ENCODE data around the gene RNF114. TPM values are rescaled to one million over a fixed set of nuclear protein-coding genes. Genes with fewer than 3 reads are reported as not detected.

RNF114 gene
- total RNA-seq, 1 experiment from 2014 or later, result 88.1 TPM

DNA sequence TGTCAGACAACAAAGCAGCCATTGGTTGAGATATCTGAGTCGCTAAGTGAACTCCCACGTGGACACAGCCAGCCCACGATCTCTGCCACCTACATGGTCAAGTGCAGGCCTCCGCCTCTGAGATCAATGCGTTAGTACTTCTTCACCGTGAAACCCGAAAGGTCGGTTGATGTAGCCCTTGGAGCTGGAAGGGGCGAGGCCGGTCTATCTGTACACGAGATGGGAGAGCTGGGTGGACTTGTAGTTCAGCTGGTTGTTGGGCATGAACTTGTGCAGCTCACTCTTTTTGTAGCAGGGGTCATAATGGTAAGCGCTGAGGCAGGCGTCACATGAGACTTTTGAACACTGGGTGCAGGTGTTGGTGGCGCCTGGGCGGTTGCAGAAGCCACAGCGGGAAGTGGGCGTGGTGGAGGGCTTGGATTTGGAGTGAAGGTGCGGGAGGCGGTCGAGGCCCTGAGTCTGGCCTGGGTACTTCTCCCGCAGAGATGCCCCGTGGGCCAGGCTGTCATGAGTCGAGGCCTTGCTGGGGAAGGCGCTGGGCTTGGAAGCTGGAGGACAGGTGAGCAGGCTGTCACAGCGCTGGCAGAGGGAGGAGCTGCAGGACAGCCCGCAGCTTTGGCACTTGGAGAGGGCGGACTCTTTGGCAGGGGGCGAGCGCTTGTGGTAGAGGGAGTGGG, 30.6 kb upstream of the RNF114 start:
- H3K4me3 Mint-ChIP-seq, result no peak overlapping the region
- TF ChIP-seq ZNF423 (CRISPR knock-in tag; IDR thresholded peaks at IDR 0.05) (no peak), SOX15 (CRISPR knock-in tag; IDR thresholded peaks at IDR 0.05) (no peak), EMX1 (CRISPR knock-in tag; IDR thresholded peaks at IDR 0.05) (no peak), ZNF121 (CRISPR knock-in tag; IDR thresholded peaks at IDR 0.05) (no peak), NFE2L1 (CRISPR knock-in tag; IDR thresholded peaks at IDR 0.05) (no peak), ZNF396 (CRISPR knock-in tag; IDR thresholded peaks at IDR 0.05; ENCODE audit: borderline replicate concordance) (no peak), ZNF138 (CRISPR knock-in tag; conservative IDR thresholded peaks at IDR 0.05) (no peak), TCF7 (CRISPR knock-in tag; IDR thresholded peaks at IDR 0.05; ENCODE audit: low read depth) (no peak), OVOL2 (CRISPR knock-in tag; IDR thresholded peaks at IDR 0.05; ENCODE audit: borderline replicate concordance) (no peak)
- TF ChIP-seq, protein P1, sequence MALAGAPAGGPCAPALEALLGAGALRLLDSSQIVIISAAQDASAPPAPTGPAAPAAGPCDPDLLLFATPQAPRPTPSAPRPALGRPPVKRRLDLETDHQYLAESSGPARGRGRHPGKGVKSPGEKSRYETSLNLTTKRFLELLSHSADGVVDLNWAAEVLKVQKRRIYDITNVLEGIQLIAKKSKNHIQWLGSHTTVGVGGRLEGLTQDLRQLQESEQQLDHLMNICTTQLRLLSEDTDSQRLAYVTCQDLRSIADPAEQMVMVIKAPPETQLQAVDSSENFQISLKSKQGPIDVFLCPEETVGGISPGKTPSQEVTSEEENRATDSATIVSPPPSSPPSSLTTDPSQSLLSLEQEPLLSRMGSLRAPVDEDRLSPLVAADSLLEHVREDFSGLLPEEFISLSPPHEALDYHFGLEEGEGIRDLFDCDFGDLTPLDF (CRISPR knock-in tag; IDR thresholded peaks at IDR 0.05), result no peak
- TF ChIP-seq, protein P2, sequence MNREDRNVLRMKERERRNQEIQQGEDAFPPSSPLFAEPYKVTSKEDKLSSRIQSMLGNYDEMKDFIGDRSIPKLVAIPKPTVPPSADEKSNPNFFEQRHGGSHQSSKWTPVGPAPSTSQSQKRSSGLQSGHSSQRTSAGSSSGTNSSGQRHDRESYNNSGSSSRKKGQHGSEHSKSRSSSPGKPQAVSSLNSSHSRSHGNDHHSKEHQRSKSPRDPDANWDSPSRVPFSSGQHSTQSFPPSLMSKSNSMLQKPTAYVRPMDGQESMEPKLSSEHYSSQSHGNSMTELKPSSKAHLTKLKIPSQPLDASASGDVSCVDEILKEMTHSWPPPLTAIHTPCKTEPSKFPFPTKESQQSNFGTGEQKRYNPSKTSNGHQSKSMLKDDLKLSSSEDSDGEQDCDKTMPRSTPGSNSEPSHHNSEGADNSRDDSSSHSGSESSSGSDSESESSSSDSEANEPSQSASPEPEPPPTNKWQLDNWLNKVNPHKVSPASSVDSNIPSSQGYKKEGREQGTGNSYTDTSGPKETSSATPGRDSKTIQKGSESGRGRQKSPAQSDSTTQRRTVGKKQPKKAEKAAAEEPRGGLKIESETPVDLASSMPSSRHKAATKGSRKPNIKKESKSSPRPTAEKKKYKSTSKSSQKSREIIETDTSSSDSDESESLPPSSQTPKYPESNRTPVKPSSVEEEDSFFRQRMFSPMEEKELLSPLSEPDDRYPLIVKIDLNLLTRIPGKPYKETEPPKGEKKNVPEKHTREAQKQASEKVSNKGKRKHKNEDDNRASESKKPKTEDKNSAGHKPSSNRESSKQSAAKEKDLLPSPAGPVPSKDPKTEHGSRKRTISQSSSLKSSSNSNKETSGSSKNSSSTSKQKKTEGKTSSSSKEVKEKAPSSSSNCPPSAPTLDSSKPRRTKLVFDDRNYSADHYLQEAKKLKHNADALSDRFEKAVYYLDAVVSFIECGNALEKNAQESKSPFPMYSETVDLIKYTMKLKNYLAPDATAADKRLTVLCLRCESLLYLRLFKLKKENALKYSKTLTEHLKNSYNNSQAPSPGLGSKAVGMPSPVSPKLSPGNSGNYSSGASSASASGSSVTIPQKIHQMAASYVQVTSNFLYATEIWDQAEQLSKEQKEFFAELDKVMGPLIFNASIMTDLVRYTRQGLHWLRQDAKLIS (CRISPR knock-in tag; IDR thresholded peaks at IDR 0.05; ENCODE audit: borderline replicate concordance), result no peak
- TF ChIP-seq, protein P3, sequence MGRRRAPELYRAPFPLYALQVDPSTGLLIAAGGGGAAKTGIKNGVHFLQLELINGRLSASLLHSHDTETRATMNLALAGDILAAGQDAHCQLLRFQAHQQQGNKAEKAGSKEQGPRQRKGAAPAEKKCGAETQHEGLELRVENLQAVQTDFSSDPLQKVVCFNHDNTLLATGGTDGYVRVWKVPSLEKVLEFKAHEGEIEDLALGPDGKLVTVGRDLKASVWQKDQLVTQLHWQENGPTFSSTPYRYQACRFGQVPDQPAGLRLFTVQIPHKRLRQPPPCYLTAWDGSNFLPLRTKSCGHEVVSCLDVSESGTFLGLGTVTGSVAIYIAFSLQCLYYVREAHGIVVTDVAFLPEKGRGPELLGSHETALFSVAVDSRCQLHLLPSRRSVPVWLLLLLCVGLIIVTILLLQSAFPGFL (CRISPR knock-in tag; IDR thresholded peaks at IDR 0.05; ENCODE audit: borderline replicate concordance), result no peak
- TF ChIP-seq, protein P4, sequence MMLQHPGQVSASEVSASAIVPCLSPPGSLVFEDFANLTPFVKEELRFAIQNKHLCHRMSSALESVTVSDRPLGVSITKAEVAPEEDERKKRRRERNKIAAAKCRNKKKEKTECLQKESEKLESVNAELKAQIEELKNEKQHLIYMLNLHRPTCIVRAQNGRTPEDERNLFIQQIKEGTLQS (CRISPR knock-in tag; conservative IDR thresholded peaks at IDR 0.05), result no peak
- TF ChIP-seq, protein P5, sequence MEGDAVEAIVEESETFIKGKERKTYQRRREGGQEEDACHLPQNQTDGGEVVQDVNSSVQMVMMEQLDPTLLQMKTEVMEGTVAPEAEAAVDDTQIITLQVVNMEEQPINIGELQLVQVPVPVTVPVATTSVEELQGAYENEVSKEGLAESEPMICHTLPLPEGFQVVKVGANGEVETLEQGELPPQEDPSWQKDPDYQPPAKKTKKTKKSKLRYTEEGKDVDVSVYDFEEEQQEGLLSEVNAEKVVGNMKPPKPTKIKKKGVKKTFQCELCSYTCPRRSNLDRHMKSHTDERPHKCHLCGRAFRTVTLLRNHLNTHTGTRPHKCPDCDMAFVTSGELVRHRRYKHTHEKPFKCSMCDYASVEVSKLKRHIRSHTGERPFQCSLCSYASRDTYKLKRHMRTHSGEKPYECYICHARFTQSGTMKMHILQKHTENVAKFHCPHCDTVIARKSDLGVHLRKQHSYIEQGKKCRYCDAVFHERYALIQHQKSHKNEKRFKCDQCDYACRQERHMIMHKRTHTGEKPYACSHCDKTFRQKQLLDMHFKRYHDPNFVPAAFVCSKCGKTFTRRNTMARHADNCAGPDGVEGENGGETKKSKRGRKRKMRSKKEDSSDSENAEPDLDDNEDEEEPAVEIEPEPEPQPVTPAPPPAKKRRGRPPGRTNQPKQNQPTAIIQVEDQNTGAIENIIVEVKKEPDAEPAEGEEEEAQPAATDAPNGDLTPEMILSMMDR (IDR thresholded peaks at IDR 0.05), result no peak
- TF ChIP-seq, protein P6, sequence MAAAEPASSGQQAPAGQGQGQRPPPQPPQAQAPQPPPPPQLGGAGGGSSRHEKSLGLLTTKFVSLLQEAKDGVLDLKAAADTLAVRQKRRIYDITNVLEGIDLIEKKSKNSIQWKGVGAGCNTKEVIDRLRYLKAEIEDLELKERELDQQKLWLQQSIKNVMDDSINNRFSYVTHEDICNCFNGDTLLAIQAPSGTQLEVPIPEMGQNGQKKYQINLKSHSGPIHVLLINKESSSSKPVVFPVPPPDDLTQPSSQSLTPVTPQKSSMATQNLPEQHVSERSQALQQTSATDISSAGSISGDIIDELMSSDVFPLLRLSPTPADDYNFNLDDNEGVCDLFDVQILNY (CRISPR knock-in tag; IDR thresholded peaks at IDR 0.05), result no peak
- TF ChIP-seq, protein P7, sequence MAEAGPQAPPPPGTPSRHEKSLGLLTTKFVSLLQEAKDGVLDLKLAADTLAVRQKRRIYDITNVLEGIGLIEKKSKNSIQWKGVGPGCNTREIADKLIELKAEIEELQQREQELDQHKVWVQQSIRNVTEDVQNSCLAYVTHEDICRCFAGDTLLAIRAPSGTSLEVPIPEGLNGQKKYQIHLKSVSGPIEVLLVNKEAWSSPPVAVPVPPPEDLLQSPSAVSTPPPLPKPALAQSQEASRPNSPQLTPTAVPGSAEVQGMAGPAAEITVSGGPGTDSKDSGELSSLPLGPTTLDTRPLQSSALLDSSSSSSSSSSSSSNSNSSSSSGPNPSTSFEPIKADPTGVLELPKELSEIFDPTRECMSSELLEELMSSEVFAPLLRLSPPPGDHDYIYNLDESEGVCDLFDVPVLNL (CRISPR knock-in tag; IDR thresholded peaks at IDR 0.05; ENCODE audit: borderline replicate concordance, low read depth), result no peak
- TF ChIP-seq, protein P8, sequence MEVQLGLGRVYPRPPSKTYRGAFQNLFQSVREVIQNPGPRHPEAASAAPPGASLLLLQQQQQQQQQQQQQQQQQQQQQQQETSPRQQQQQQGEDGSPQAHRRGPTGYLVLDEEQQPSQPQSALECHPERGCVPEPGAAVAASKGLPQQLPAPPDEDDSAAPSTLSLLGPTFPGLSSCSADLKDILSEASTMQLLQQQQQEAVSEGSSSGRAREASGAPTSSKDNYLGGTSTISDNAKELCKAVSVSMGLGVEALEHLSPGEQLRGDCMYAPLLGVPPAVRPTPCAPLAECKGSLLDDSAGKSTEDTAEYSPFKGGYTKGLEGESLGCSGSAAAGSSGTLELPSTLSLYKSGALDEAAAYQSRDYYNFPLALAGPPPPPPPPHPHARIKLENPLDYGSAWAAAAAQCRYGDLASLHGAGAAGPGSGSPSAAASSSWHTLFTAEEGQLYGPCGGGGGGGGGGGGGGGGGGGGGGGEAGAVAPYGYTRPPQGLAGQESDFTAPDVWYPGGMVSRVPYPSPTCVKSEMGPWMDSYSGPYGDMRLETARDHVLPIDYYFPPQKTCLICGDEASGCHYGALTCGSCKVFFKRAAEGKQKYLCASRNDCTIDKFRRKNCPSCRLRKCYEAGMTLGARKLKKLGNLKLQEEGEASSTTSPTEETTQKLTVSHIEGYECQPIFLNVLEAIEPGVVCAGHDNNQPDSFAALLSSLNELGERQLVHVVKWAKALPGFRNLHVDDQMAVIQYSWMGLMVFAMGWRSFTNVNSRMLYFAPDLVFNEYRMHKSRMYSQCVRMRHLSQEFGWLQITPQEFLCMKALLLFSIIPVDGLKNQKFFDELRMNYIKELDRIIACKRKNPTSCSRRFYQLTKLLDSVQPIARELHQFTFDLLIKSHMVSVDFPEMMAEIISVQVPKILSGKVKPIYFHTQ (CRISPR knock-in tag; IDR thresholded peaks at IDR 0.05), result no peak
- TF ChIP-seq, protein P9, sequence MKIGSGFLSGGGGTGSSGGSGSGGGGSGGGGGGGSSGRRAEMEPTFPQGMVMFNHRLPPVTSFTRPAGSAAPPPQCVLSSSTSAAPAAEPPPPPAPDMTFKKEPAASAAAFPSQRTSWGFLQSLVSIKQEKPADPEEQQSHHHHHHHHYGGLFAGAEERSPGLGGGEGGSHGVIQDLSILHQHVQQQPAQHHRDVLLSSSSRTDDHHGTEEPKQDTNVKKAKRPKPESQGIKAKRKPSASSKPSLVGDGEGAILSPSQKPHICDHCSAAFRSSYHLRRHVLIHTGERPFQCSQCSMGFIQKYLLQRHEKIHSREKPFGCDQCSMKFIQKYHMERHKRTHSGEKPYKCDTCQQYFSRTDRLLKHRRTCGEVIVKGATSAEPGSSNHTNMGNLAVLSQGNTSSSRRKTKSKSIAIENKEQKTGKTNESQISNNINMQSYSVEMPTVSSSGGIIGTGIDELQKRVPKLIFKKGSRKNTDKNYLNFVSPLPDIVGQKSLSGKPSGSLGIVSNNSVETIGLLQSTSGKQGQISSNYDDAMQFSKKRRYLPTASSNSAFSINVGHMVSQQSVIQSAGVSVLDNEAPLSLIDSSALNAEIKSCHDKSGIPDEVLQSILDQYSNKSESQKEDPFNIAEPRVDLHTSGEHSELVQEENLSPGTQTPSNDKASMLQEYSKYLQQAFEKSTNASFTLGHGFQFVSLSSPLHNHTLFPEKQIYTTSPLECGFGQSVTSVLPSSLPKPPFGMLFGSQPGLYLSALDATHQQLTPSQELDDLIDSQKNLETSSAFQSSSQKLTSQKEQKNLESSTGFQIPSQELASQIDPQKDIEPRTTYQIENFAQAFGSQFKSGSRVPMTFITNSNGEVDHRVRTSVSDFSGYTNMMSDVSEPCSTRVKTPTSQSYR (CRISPR knock-in tag; IDR thresholded peaks at IDR 0.05), result no peak
- H3K4me1 Mint-ChIP-seq, result no peaks in the 10 kb centered on the region
- no peaks in the 10 kb centered on the region for H3K27me3 Mint-ChIP-seq (ENCODE audit: low read depth)
- DNase-seq (ENCODE audit: low spot score), result no peak
- ChIA-PET CTCF (interaction anchor here (0.5 to 2.3 kb wide), 2 partner anchors 17 to 25 kb away, joined by 3 to 8 read pairs; no protein-coding TSS in a partner anchor), POLR2A (no interaction called here)
- H3K9me3 Mint-ChIP-seq, result no peaks in the 10 kb centered on the region
- peaks cover 22% of the 10 kb centered on the region for H3K36me3 Mint-ChIP-seq
- no peak overlapping the region for H3K27ac Mint-ChIP-seq
- ATAC-seq, result no peak
